SJSA1 (cell line): Measurements from ENCODE around the gene CASS4. TPM values are rescaled to one million over a fixed set of nuclear protein-coding genes. Genes with fewer than 3 reads are reported as not detected.
"Not testable (repeated sequence)": the region's sequence is repeated elsewhere in the genome, so short reads cannot be mapped to it uniquely, and the experiment has no call there.

Experiments used
- DNase-seq, 2 experiments: peaks; one replicate each; pipeline ENCODE4 v3.0.0-alpha.2; 2015 to 2020; ENCODE audit warnings: low spot score in 2 of 2, low read depth in 1 of 2
- H3K27ac ChIP-seq: fragments of 250-450 bp; sonication (Bioruptor Pico); 2 replicates; pipeline ENCODE4 v1.5.1; 2020; ENCODE audit warnings: mild to moderate bottlenecking, moderate library complexity
- H3K27me3 ChIP-seq: fragments of 250-450 bp; sonication (Bioruptor Pico); replicated peaks from 2 replicates; pipeline ENCODE4 v1.5.1; 2020; ENCODE audit warnings: mild to moderate bottlenecking, moderate library complexity
- H3K36me3 ChIP-seq: fragments of 250-450 bp; sonication (Bioruptor Pico); 2 replicates; pipeline ENCODE4 v1.5.1; 2020; ENCODE audit warnings: mild to moderate bottlenecking
- H3K4me1 ChIP-seq: fragments of 250-450 bp; sonication (Bioruptor Pico); replicated peaks from 2 replicates; pipeline ENCODE4 v1.6.1; 2021; ENCODE audit warnings: mild to moderate bottlenecking
- H3K4me3 ChIP-seq: fragments of 250-450 bp; sonication (Bioruptor Pico); 2 replicates; pipeline ENCODE4 v1.5.1; 2020; ENCODE audit warnings: mild to moderate bottlenecking
- H3K9me3 ChIP-seq: fragments of 250-450 bp; sonication (Bioruptor Pico); replicated peaks from 2 replicates; pipeline ENCODE4 v1.5.1; 2020; ENCODE audit warnings: mild to moderate bottlenecking
- total RNA-seq: library from RNA; depleted of rRNA; stranded (reverse); fragments of >200 nt; shearing (Covaris generic); gene quantifications from 2 replicates; pipeline ENCODE4 v1.2.3, GENCODE V29; 2014

The CASS4 gene
- total RNA-seq, 1 experiment from 2014 or later: not detected

GRCh38 chr20:56403465-56403864 is 8.6 kb upstream of the CASS4 start:
- no peak for DNase-seq
- no peaks in the 10 kb centered on the region for H3K9me3 ChIP-seq
- H3K4me3 ChIP-seq: no peak overlapping the region
- no peaks in the 10 kb centered on the region for H3K4me1 ChIP-seq
- H3K27me3 ChIP-seq: no peaks in the 10 kb centered on the region
- H3K27ac ChIP-seq: no peak overlapping the region
- H3K36me3 ChIP-seq: peaks cover 90% of the 10 kb centered on the region

- not testable (repeated sequence) for H3K9me3 ChIP-seq, DNase-seq, H3K27me3 ChIP-seq, H3K4me3 ChIP-seq, H3K27ac ChIP-seq, H3K4me1 ChIP-seq
- peaks cover 75% of the 10 kb centered on the region for H3K36me3 ChIP-seq
Observed at GRCh38 chr20:56405356-56405755, 6.7 kb upstream of the CASS4 start.

GRCh38 chr20:56406910-56407309 is 5.2 kb upstream of the CASS4 start:
- Histone ChIP-seq H3K36me3 (peaks cover 59% of the 10 kb centered on the region), H3K4me3 (no peak overlapping the region), H3K27ac (no peak overlapping the region), H3K27me3 (no peaks in the 10 kb centered on the region), H3K9me3 (no peaks in the 10 kb centered on the region), H3K4me1 (no peaks in the 10 kb centered on the region)
- DNase-seq: no peak

DNA sequence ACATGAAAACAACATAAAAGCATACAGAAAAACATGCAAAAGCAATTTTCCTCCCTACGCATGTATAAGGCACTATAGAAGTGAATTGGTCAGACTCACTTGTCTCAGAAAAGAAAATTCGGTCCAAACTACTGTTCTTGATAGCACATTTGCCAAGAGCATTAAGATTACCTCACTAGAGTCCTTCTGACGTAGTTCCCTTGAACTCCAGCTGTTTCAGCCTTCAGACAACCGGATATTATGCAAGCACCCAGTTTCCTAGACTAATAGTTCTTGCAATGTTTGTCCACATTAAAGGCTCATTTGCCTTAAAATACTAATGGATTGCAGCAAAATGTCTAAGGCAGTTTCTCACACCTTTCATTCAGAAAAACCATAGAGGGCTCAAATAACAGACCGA is 2.5 kb upstream of the CASS4 start:
- no peak overlapping the region for H3K4me3 ChIP-seq
- no peak for DNase-seq
- no peaks in the 10 kb centered on the region for H3K9me3 ChIP-seq
- H3K27me3 ChIP-seq: no peaks in the 10 kb centered on the region
- peaks cover 38% of the 10 kb centered on the region for H3K36me3 ChIP-seq
- no peak overlapping the region for H3K27ac ChIP-seq
- no peaks in the 10 kb centered on the region; the same call in 1 of the 2 replicates for H3K4me1 ChIP-seq

- no peak for DNase-seq
- Histone ChIP-seq H3K27me3 (no peaks in the 10 kb centered on the region), H3K9me3 (no peaks in the 10 kb centered on the region), H3K36me3 (peaks cover 36% of the 10 kb centered on the region), H3K4me3 (no peak overlapping the region), H3K27ac (no peak overlapping the region), H3K4me1 (peaks cover 2% of the 10 kb centered on the region)
Observed at GRCh38 chr20:56409956-56410355, 2.1 kb upstream of the CASS4 start.

DNA sequence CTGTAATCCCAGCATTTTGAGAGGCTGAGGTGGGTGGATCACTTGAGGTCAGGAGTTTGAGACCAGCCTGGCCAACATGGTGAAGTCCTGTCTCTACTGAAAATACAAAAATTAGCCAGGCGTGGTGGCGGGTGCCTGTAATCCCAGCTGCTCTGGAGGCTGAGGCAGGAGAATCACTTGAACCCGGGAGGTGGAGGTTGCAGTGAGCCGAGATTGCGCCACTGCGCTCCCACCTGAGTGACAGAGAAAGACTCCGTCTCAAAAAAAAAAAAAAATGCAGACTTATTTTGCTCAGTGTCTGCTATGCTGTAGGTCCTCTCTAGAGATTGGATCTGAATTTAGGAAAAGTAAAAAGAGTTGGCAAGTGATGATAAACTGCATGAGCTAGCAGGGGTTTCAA is 773 bp upstream of the CASS4 start:
- not testable (repeated sequence) for DNase-seq, H3K9me3 ChIP-seq, H3K27me3 ChIP-seq, H3K27ac ChIP-seq, H3K4me1 ChIP-seq, H3K4me3 ChIP-seq
- H3K36me3 ChIP-seq: peaks cover 22% of the 10 kb centered on the region

DNA sequence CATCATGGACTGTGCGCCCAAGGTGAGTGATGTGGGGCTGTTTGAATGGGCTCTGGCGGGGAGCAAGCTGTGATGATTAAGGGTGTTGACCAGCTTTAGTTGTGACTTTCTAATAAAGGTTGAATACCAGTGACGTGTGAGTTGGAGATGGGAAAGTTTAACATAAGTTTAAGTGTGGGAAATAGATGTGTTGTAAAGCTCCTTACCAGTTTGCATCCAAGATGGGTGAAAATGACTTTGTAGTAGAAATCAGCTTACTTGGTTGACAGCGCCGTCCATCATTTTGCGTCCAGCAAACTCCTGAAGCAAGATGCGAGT is 372 bp downstream of the CASS4 start:
- Histone ChIP-seq H3K4me3 (no peak overlapping the region), H3K4me1 (peaks cover 8% of the 10 kb centered on the region), H3K36me3 (peaks cover 11% of the 10 kb centered on the region), H3K27me3 (no peaks in the 10 kb centered on the region), H3K27ac (no peak overlapping the region), H3K9me3 (no peaks in the 10 kb centered on the region)
- DNase-seq: no peak

- H3K36me3 ChIP-seq: peaks cover 6% of the 10 kb centered on the region
- peaks cover 8% of the 10 kb centered on the region for H3K4me1 ChIP-seq
- no peaks in the 10 kb centered on the region for H3K9me3 ChIP-seq
- no peaks in the 10 kb centered on the region for H3K27me3 ChIP-seq
- no peak for DNase-seq
- no peak overlapping the region for H3K27ac ChIP-seq
- H3K4me3 ChIP-seq: no peak overlapping the region
Observed at GRCh38 chr20:56412949-56413348, 889 bp downstream of the CASS4 start.

GRCh38 chr20:56414842-56415765 is 3.0 kb downstream of the CASS4 start:
- Histone ChIP-seq H3K27me3 (no peaks in the 10 kb centered on the region), H3K9me3 (no peaks in the 10 kb centered on the region), H3K4me1 (peaks cover 12% of the 10 kb centered on the region), H3K36me3 (no peaks in the 10 kb centered on the region), H3K4me3 (no peak overlapping the region), H3K27ac (peak overlapping the region; percentile 17)
- DNase-seq: no peak

GRCh38 chr20:56417402-56417801 is 5.3 kb downstream of the CASS4 start:
- H3K27me3 ChIP-seq: no peaks in the 10 kb centered on the region
- H3K27ac ChIP-seq: no peak overlapping the region
- no peak overlapping the region for H3K4me3 ChIP-seq
- H3K4me1 ChIP-seq: peaks cover 16% of the 10 kb centered on the region
- no peaks in the 10 kb centered on the region for H3K9me3 ChIP-seq
- no peaks in the 10 kb centered on the region for H3K36me3 ChIP-seq
- DNase-seq: no peak

DNA sequence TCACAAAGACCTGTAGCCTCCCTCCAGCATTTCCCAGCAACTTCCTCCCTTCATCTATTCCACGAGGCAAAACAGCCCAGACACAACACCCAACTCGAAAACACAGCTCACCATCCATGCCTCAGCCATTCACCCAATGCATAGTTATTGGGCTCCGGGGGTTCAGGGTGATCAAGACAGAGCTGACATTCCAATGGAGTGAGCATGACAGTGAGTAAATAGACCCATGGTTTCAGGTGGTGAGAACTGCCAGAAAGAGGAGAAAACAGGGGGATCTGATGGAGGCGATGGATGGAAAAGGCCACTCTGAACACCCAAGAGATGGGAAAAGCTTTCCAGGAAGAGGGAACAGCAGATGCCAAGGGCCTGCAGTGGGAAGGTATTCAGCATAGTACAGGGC is 5.9 kb downstream of the CASS4 start:
- no peaks in the 10 kb centered on the region for H3K9me3 ChIP-seq
- no peak for DNase-seq
- no peaks in the 10 kb centered on the region for H3K36me3 ChIP-seq
- no peak overlapping the region for H3K27ac ChIP-seq
- no peak overlapping the region for H3K4me3 ChIP-seq
- peaks cover 21% of the 10 kb centered on the region for H3K4me1 ChIP-seq
- H3K27me3 ChIP-seq: no peaks in the 10 kb centered on the region

GRCh38 chr20:56418385-56418861 is 6.4 kb downstream of the CASS4 start:
- Histone ChIP-seq H3K4me1 (peaks cover 24% of the 10 kb centered on the region), H3K27ac (no peak overlapping the region), H3K27me3 (no peaks in the 10 kb centered on the region), H3K4me3 (no peak overlapping the region), H3K36me3 (no peaks in the 10 kb centered on the region), H3K9me3 (no peaks in the 10 kb centered on the region)
- no peak for DNase-seq

DNA sequence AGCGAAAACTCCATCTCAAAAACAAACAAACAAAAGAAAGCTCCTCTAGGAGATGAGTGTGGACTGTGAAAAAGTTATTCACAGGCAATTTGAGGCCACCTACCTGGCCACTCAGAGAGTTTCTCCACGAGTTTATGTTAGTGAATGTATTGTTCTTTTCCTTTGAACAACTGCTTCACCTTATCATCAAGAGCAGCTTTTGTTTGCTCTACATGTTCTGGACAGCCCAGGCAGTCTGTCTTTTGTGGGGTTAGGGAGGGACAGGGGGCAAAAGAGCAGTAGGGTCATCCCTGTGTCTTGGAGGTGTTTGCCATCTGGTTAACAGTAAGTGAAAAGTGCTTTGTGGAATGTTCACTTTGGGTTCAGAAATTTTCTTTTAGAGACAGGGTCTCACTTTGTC is 8.0 kb downstream of the CASS4 start:
- Histone ChIP-seq H3K27ac (no peak overlapping the region), H3K9me3 (no peaks in the 10 kb centered on the region), H3K27me3 (no peaks in the 10 kb centered on the region), H3K4me1 (peaks cover 21% of the 10 kb centered on the region), H3K4me3 (no peak overlapping the region), H3K36me3 (no peaks in the 10 kb centered on the region)
- DNase-seq: no peak

GRCh38 chr20:56420940-56421688 is 9.1 kb downstream of the CASS4 start:
- peaks cover 16% of the 10 kb centered on the region for H3K4me1 ChIP-seq
- no peak overlapping the region for H3K4me3 ChIP-seq
- DNase-seq: no peak
- H3K27me3 ChIP-seq: no peaks in the 10 kb centered on the region
- no peaks in the 10 kb centered on the region for H3K9me3 ChIP-seq
- H3K36me3 ChIP-seq: no peaks in the 10 kb centered on the region
- no peak overlapping the region for H3K27ac ChIP-seq
